K562 (cell line): ENCODE data around the gene DDC. TPM values are rescaled to one million over a fixed set of nuclear protein-coding genes. Genes with fewer than 3 reads are reported as not detected.

Experiments used
- ATAC-seq: fragments of 200-7000 bp; cut with Tn5 transposase; 3 replicates; pipeline ENCODE4 v1.9.1; 2020; ENCODE audit warnings: moderate library complexity
- BruUV-seq: library from RNA; stranded (reverse); fragments of 400-500 nt; replicated peaks from 2 replicates; lab custom pipeline; 2021; lab: Mats Ljungman, UMichigan
- CTCF ChIA-PET: fragments of 300-600 bp; formaldehyde crosslinking; extraction: SDS; loops from one replicate; lab custom pipeline; 2021; ENCODE audit warnings: low intra/inter-chr PET ratio; lab: Yijun Ruan, JAX
- POLR2A ChIA-PET: fragments of 300-600, 350-650 bp; sonication (Branson Sonifier 250); formaldehyde crosslinking; extraction: SDS; loops from one replicate; lab custom pipeline; 2021; ENCODE audit warnings: antibody characterized with exemption, inconsistent platforms; lab: Yijun Ruan, JAX
- DNase-seq, 4 experiments: peaks; one replicate each; pipeline versions ENCODE4 v3.0.0 to v3.0.0-alpha.2; 2011 to 2018; ENCODE audit warnings: low spot score in 3 of 4, mixed read lengths in 3 of 4; ENCODE audit errors: extremely low read depth in 1 of 4
- FAIRE-seq: peaks from 2 replicates; lab custom pipeline; 2011; peaks lifted over from hg19 to GRCh38; lab: Jason Lieb, UNC
- H2AFZ ChIP-seq: 2 replicates; pipeline ENCODE4 v1.6.0; 2011; ENCODE audit warnings: low read depth, low read length, control low read depth, inconsistent platforms
- H3K27ac ChIP-seq: fragments of 200-600 bp; 3 replicates; pipeline ENCODE4 v1.8.0; 2011; ENCODE audit warnings: low read depth, mild to moderate bottlenecking, control low read depth, inconsistent platforms, low read length, moderate library complexity, mixed read lengths; ENCODE audit errors: extremely low read depth
- H3K27me3 ChIP-seq, 2 experiments: fragments of 300-600 bp in 1 of 2; 2 replicates in 1 of 2; 3 replicates in 1 of 2; pipeline versions ENCODE4 v1.6.0 to v1.8.0; 2011; ENCODE audit warnings: inconsistent platforms in 2 of 2, low read length in 2 of 2, mild to moderate bottlenecking in 1 of 2, mixed read lengths in 1 of 2, moderate library complexity in 1 of 2; ENCODE audit not compliant: control insufficient read depth in 2 of 2, insufficient read depth in 2 of 2
- H3K36me3 ChIP-seq: fragments of 300-600 bp; 3 replicates; pipeline ENCODE4 v1.8.0; 2011; ENCODE audit warnings: mild to moderate bottlenecking, low read length, inconsistent platforms; ENCODE audit not compliant: control insufficient read depth, insufficient read depth
- H3K4me1 ChIP-seq, 2 experiments: fragments of 200-600 bp in 1 of 2; replicated peaks in 1 of 2; 2 replicates in 1 of 2; 3 replicates in 1 of 2; pipeline versions ENCODE4 v1.5.1 to v1.8.0; 2011; ENCODE audit warnings: inconsistent platforms in 2 of 2, low read length in 2 of 2, mild to moderate bottlenecking in 1 of 2, mixed read lengths in 1 of 2, moderate library complexity in 1 of 2; ENCODE audit not compliant: control insufficient read depth in 2 of 2, insufficient read depth in 2 of 2
- H3K4me2 ChIP-seq: 2 replicates; pipeline ENCODE4 v1.6.1; 2011; ENCODE audit warnings: low read length, control low read depth, inconsistent platforms, mixed read lengths; ENCODE audit not compliant: insufficient read depth
- H3K4me3 ChIP-seq: fragments of 200-600 bp; sonication (generic), shearing (Covaris generic); 2 replicates; pipeline ENCODE4 v1.5.1; 2016; ENCODE audit warnings: control low read depth, inconsistent platforms
- H3K79me2 ChIP-seq: fragments of 200-600 bp; 3 replicates; pipeline ENCODE4 v1.8.0; 2011; ENCODE audit warnings: low read length, inconsistent platforms; ENCODE audit not compliant: control insufficient read depth, insufficient read depth
- H3K9ac ChIP-seq, 2 experiments: 2 replicates each; pipeline versions ENCODE4 v1.6.0 to v1.6.1; 2011; ENCODE audit warnings: low read depth in 2 of 2, low read length in 2 of 2, control low read depth in 1 of 2, inconsistent platforms in 1 of 2, mild to moderate bottlenecking in 1 of 2, mixed read lengths in 1 of 2; ENCODE audit not compliant: insufficient read depth in 1 of 2
- H3K9me1 ChIP-seq: one replicate; pipeline ENCODE4 v1.6.0; 2011; ENCODE audit warnings: inconsistent platforms, mild to moderate bottlenecking, low read length, moderate library complexity; ENCODE audit not compliant: control insufficient read depth, insufficient read depth
- H3K9me3 ChIP-seq: replicated peaks from 2 replicates; pipeline ENCODE4 v1.5.1; 2011; ENCODE audit warnings: low read depth, low read length, inconsistent platforms; ENCODE audit not compliant: control insufficient read depth, insufficient read depth
- H4K20me1 ChIP-seq: replicated peaks from 2 replicates; pipeline ENCODE4 v1.6.1; 2011; ENCODE audit warnings: low read length, inconsistent platforms, mixed read lengths; ENCODE audit not compliant: control insufficient read depth, insufficient read depth
- ASH1L ChIP-seq: fragments of 450-650 bp; IDR thresholded peaks from 2 replicates; pipeline ENCODE4 v1.6.1; 2018; ENCODE audit warnings: borderline replicate concordance, mild to moderate bottlenecking, low read depth; ENCODE audit not compliant: partially characterized antibody
- BHLHE40 ChIP-seq: IDR thresholded peaks from 2 replicates; pipeline ENCODE4 v1.6.1; 2011; ENCODE audit warnings: low read length, improper control_type of control experiment
- FOSL1 ChIP-seq: fragments of 200-800 bp; sonication (Bioruptor generic); conservative IDR thresholded peaks from 2 replicates; pipeline ENCODE4 v1.6.1; 2016; ENCODE audit warnings: missing genetic modification characterization, missing compliant biosample characterization
- MTA1 ChIP-seq: fragments of 450-650 bp; IDR thresholded peaks from 2 replicates; pipeline ENCODE4 v1.6.1; 2017; ENCODE audit warnings: borderline replicate concordance
- ZNF316 ChIP-seq: fragments of 450-650 bp; IDR thresholded peaks from 2 replicates; pipeline ENCODE4 v1.6.1; 2016
- ZNF696 ChIP-seq: fragments of 250-450 bp; sonication (Bioruptor Pico); conservative IDR thresholded peaks from 2 replicates; pipeline ENCODE4 v1.4.0; 2020; ENCODE audit warnings: mild to moderate bottlenecking, moderate library complexity
- WGBS: fragments of 100-300 bp; shearing (Covaris generic); methylation state at CpG from one replicate; pipeline ENCODE4 v1.1.6; 2016; ENCODE audit warnings: low coverage, mixed read lengths; ENCODE audit not compliant: insufficient coverage; ENCODE audit errors: missing lambda C conversion rate; 5-methylcytosine and 5-hydroxymethylcytosine counted together
- in situ Hi-C: fragments of 300-500 bp; cut with MboI; formaldehyde crosslinking; loops from 4 replicates; pipeline ENCODE4 v1.15.0; 2018; ENCODE audit warnings: inconsistent platforms, mixed read lengths
- intact Hi-C: fragments of 100-400 bp; cut with micrococcal nuclease; formaldehyde crosslinking; loops from 2 replicates; pipeline ENCODE4 v1.14.2; 2022
- polyA plus RNA-seq, 8 experiments: library from polyadenylated mRNA; depleted of rRNA in 4 of 8; stranded (reverse) in 5 of 8; unstranded in 3 of 8; fragments of >200 nt; fragmentation: Nextera tagmentation in 2 of 8; fragmentation: Illumina TruSeq in 1 of 8; extraction: Ambion mirVana in 2 of 8; extraction: Trizol in 1 of 8; gene quantifications; 2 replicates each; pipeline versions ENCODE4 v1.2.1 to v1.2.3, GENCODE V29; 2011 to 2014; ENCODE audit warnings: inconsistent platforms in 1 of 8, missing spikeins in 1 of 8
- total RNA-seq, 7 experiments: library from RNA; depleted of rRNA in 6 of 7; stranded (reverse); fragments of >200 nt in 6 of 7; fragmentation: Illumina TruSeq in 2 of 7; extraction: Trizol in 2 of 7; gene quantifications; 2 replicates each; pipeline versions ENCODE4 v1.2.1 to v1.2.3, GENCODE V29; 2011 to 2021; ENCODE audit warnings: low replicate concordance in 1 of 7

Gene DDC
- total and polyA plus RNA-seq, 9 of the 15 experiments (the other 6 are each of a cell fraction or from before 2014, with no cell fraction given), result not detected

DNA sequence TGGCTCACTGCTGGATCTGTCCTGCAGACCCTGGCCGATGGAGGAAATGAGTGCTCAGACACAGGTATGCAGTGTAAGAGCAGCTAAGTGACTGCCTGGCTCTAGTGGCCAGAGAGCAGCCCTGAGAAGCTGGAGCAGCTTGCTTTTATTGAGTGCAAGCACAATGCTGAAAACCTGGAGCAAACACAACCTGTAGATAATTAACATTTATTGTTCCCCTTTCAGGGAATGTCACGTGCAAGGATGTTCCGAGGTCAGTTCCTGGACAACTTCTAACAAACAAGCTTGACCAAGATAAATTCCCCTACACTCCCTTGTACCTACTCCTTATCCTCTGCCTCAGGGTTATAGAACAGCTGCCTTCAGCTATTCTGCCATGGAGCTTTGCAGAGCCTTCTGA, 31.3 kb downstream of the DDC start:
- Histone ChIP-seq H3K9me1 (no peaks in the 10 kb centered on the region), H3K4me1 (peaks cover 19 to 23% of the 10 kb centered on the region in 2 experiments), H3K27ac (peak overlapping the region; percentile 77), H3K36me3 (no peaks in the 10 kb centered on the region), H3K9ac (peak overlapping the region in 1 of 2 experiments; percentile 42; a peak in 1 of 4 replicates), H4K20me1 (no peaks in the 10 kb centered on the region), H3K27me3 (peaks cover 0 to 8% of the 10 kb centered on the region in 2 experiments; a peak in 1 of 5 replicates), H3K79me2 (no peaks in the 10 kb centered on the region), H3K4me3 (no peak overlapping the region), H2AFZ (peak overlapping the region; percentile 88), H3K4me2 (peak overlapping the region; percentile 76; the same call in 1 of the 2 replicates), H3K9me3 (no peaks in the 10 kb centered on the region)
- 57% methylated on average over 3 of the region's 3 CpGs for WGBS
- ChIA-PET CTCF (no interaction called here), POLR2A (interaction anchor here (0.6 to 2.2 kb wide), 5 partner anchors 17 to 99 kb away, joined by 3 to 7 read pairs (median 3); no protein-coding TSS in a partner anchor)
- no TSS peak for BruUV-seq
- ATAC-seq (no peak), FAIRE-seq (no peak), DNase-seq (no peak)
- TF ChIP-seq BHLHE40, result peak; percentile 34; the same call in 1 of the 2 replicates
- TF ChIP-seq ZNF316, result no peak
- intact Hi-C loops (loop anchor here (2.0 kb wide), 1 partner anchor 51 kb away; no protein-coding TSS in a partner anchor), in situ Hi-C loops (no loop called here)

DNA sequence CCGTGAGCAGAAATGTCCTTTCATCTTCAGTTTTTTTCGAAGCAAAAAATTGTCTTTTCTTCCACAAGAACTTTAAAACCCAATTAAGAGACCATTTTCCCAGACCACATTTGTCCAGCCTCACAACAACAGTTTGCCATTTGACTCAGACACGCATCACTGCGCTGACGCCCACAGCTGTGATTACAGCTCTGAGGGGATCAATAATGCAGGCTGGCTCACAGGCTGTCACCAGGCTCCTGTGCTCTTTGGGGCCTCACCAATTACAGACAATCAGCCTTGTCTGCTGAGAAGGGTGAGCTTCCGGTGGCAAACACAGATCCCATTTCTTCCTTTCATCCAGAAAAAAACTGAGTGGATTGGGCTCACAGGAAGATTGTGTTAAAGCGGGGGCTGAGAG, 33.3 kb downstream of the DDC start:
- ATAC-seq (no peak), FAIRE-seq (no peak), DNase-seq (no peak)
- 72% methylated on average over 7 of the region's 7 CpGs for WGBS
- intact Hi-C loops (no loop called here), in situ Hi-C loops (no loop called here)
- H3K27ac ChIP-seq, result no peak overlapping the region
- no peak overlapping the region for H3K4me3 ChIP-seq
- TF ChIP-seq ASH1L (no peak), MTA1 (no peak), FOSL1 (tag) (0 out of 2 replicates have a peak, but pooled peaks have one; percentile 1), ZNF696 (CRISPR knock-in tag) (no peak)
- H3K79me2 ChIP-seq, result no peaks in the 10 kb centered on the region
- ChIA-PET CTCF (no interaction called here), POLR2A (interaction anchor here (1.7 kb wide), 1 partner anchor 24 kb away, joined by 5 read pairs; no protein-coding TSS in a partner anchor)
- H2AFZ ChIP-seq, result no peak overlapping the region
- H3K36me3 ChIP-seq, result no peaks in the 10 kb centered on the region
- H3K9ac ChIP-seq, result peak overlapping the region in 1 of 2 experiments; percentile 62; a peak in 2 of 4 replicates
- H4K20me1 ChIP-seq, result no peaks in the 10 kb centered on the region
- H3K4me1 ChIP-seq, result peaks cover 19 to 23% of the 10 kb centered on the region in 2 experiments
- BruUV-seq, result no TSS peak
- H3K27me3 ChIP-seq, result peaks cover 0 to 12% of the 10 kb centered on the region in 2 experiments; a peak in 1 of 5 replicates
- H3K9me1 ChIP-seq, result no peaks in the 10 kb centered on the region
- H3K4me2 ChIP-seq, result no peak overlapping the region
- H3K9me3 ChIP-seq, result no peaks in the 10 kb centered on the region
